ENCODE measurements around the gene P2RX5. TPM values are rescaled to one million over a fixed set of nuclear protein-coding genes. Genes with fewer than 3 reads are reported as not detected.

Gene P2RX5
- total RNA-seq, 1 experiment from 2014 or later: 8.8 TPM

GRCh38 chr17:3647251-3647650 is 48.7 kb downstream of the P2RX5 start:
- ChIA-PET CTCF (interaction anchor here (0.6 to 2.9 kb wide), 10 partner anchors 9 to 599 kb away, joined by 3 to 25 read pairs (median 6); partner anchors contain the start of genes CTNS, P2RX5 and SHPK), POLR2A (interaction anchor here (0.6 to 1.4 kb wide), 3 partner anchors 11 to 355 kb away, joined by 3 read pairs; partner anchors contain the start of genes CTNS, P2RX5 and SHPK)
- DNase-seq (ENCODE audit: low spot score) (no peak), ATAC-seq (peak; percentile 27)
- H3K27me3 Mint-ChIP-seq (ENCODE audit: low read depth): no peaks in the 10 kb centered on the region
- no peak overlapping the region for H3K4me3 Mint-ChIP-seq
- H3K4me1 Mint-ChIP-seq: no peaks in the 10 kb centered on the region
- no peaks in the 10 kb centered on the region for H3K9me3 Mint-ChIP-seq
- H3K36me3 Mint-ChIP-seq: peaks cover 7% of the 10 kb centered on the region; the same call in 1 of the 2 replicates
- TF ChIP-seq ZNF423 (CRISPR knock-in tag; IDR thresholded peaks at IDR 0.05): no peak
- TF ChIP-seq FOXP1 (CRISPR knock-in tag; IDR thresholded peaks at IDR 0.05; ENCODE audit: borderline replicate concordance): no peak
- TF ChIP-seq ZNF232 (CRISPR knock-in tag; IDR thresholded peaks at IDR 0.05): no peak
- no peak for TF ChIP-seq ATF3 (CRISPR knock-in tag; conservative IDR thresholded peaks at IDR 0.05)
- no peak for TF ChIP-seq ATF6 (CRISPR knock-in tag; IDR thresholded peaks at IDR 0.05)
- no peak for TF ChIP-seq MYBL2 (CRISPR knock-in tag; IDR thresholded peaks at IDR 0.05)
- no peak for TF ChIP-seq SOX15 (CRISPR knock-in tag; IDR thresholded peaks at IDR 0.05)
- TF ChIP-seq NFYB (CRISPR knock-in tag; conservative IDR thresholded peaks at IDR 0.05; ENCODE audit: low read depth): no peak
- TF ChIP-seq STAT6 (CRISPR knock-in tag; conservative IDR thresholded peaks at IDR 0.05; ENCODE audit: low read depth): no peak
- TF ChIP-seq, protein P1, sequence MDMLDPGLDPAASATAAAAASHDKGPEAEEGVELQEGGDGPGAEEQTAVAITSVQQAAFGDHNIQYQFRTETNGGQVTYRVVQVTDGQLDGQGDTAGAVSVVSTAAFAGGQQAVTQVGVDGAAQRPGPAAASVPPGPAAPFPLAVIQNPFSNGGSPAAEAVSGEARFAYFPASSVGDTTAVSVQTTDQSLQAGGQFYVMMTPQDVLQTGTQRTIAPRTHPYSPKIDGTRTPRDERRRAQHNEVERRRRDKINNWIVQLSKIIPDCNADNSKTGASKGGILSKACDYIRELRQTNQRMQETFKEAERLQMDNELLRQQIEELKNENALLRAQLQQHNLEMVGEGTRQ (CRISPR knock-in tag; IDR thresholded peaks at IDR 0.05): no peak
- H3K27ac Mint-ChIP-seq: no peak overlapping the region

GRCh38 chr17:3645310-3645709 is 50.6 kb downstream of the P2RX5 start:
- Mint-ChIP-seq H3K4me3 (no peak overlapping the region), H3K36me3 (peaks cover 7% of the 10 kb centered on the region; the same call in 1 of the 2 replicates), H3K4me1 (peaks cover 8% of the 10 kb centered on the region), H3K27me3 (ENCODE audit: low read depth) (no peaks in the 10 kb centered on the region), H3K9me3 (no peaks in the 10 kb centered on the region), H3K27ac (no peak overlapping the region; the same call in 1 of the 2 replicates)
- ATAC-seq (no peak), DNase-seq (ENCODE audit: low spot score) (no peak)
- POLR2A ChIA-PET: no interaction called here
- CTCF ChIA-PET: interaction anchor here (0.7 to 1.3 kb wide), 3 partner anchors 12 to 43 kb away, joined by 3 to 4 read pairs (median 3); no protein-coding TSS in a partner anchor
- TF ChIP-seq ZNF121 (CRISPR knock-in tag; IDR thresholded peaks at IDR 0.05): no peak
- no peak for TF ChIP-seq ZNF232 (CRISPR knock-in tag; IDR thresholded peaks at IDR 0.05)
- TF ChIP-seq TEAD1 (CRISPR knock-in tag; IDR thresholded peaks at IDR 0.05): no peak
- TF ChIP-seq TCF7 (CRISPR knock-in tag; IDR thresholded peaks at IDR 0.05; ENCODE audit: low read depth): no peak
- TF ChIP-seq SOX15 (CRISPR knock-in tag; IDR thresholded peaks at IDR 0.05): no peak
- no peak for TF ChIP-seq NFATC4 (CRISPR knock-in tag; IDR thresholded peaks at IDR 0.05)
- no peak for TF ChIP-seq SMAD4 (CRISPR knock-in tag; IDR thresholded peaks at IDR 0.05)
- TF ChIP-seq SP1 (CRISPR knock-in tag; conservative IDR thresholded peaks at IDR 0.05): no peak
- TF ChIP-seq ATF1 (CRISPR knock-in tag; IDR thresholded peaks at IDR 0.05): no peak
- TF ChIP-seq, protein P2, sequence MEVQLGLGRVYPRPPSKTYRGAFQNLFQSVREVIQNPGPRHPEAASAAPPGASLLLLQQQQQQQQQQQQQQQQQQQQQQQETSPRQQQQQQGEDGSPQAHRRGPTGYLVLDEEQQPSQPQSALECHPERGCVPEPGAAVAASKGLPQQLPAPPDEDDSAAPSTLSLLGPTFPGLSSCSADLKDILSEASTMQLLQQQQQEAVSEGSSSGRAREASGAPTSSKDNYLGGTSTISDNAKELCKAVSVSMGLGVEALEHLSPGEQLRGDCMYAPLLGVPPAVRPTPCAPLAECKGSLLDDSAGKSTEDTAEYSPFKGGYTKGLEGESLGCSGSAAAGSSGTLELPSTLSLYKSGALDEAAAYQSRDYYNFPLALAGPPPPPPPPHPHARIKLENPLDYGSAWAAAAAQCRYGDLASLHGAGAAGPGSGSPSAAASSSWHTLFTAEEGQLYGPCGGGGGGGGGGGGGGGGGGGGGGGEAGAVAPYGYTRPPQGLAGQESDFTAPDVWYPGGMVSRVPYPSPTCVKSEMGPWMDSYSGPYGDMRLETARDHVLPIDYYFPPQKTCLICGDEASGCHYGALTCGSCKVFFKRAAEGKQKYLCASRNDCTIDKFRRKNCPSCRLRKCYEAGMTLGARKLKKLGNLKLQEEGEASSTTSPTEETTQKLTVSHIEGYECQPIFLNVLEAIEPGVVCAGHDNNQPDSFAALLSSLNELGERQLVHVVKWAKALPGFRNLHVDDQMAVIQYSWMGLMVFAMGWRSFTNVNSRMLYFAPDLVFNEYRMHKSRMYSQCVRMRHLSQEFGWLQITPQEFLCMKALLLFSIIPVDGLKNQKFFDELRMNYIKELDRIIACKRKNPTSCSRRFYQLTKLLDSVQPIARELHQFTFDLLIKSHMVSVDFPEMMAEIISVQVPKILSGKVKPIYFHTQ (CRISPR knock-in tag; IDR thresholded peaks at IDR 0.05): no peak
- TF ChIP-seq GABPB1 (CRISPR knock-in tag; IDR thresholded peaks at IDR 0.05): no peak
- no peak for TF ChIP-seq EMX1 (CRISPR knock-in tag; IDR thresholded peaks at IDR 0.05)
- TF ChIP-seq JAZF1 (CRISPR knock-in tag; IDR thresholded peaks at IDR 0.05): no peak
- TF ChIP-seq, protein P1 (CRISPR knock-in tag; IDR thresholded peaks at IDR 0.05): no peak
- no peak for TF ChIP-seq ETV6 (CRISPR knock-in tag; IDR thresholded peaks at IDR 0.05)
- TF ChIP-seq CREB1 (CRISPR knock-in tag; IDR thresholded peaks at IDR 0.05): no peak

All from WTC11 (cell line).